Smooth muscle cell of bladder (primary cell): Measurements from ENCODE around the gene CDK5RAP1. TPM values are rescaled to one million over a fixed set of nuclear protein-coding genes. Genes with fewer than 3 reads are reported as not detected.

Experiments used
- total RNA-seq: library from RNA; depleted of rRNA; stranded (reverse); fragments of >200 nt; gene quantifications from 2 replicates; pipeline ENCODE4 v1.2.3, GENCODE V29; 2014

CDK5RAP1 gene
- 18.7 and 19.8 TPM in 2 replicates for total RNA-seq

GRCh38 chr20:33401184-33401920 is at the start of gene CDK5RAP1:
CDK5RAP1 (minus strand) TSS chr20:33401519; CDS start chr20:33397064, 4,455 bp downstream.

DNA sequence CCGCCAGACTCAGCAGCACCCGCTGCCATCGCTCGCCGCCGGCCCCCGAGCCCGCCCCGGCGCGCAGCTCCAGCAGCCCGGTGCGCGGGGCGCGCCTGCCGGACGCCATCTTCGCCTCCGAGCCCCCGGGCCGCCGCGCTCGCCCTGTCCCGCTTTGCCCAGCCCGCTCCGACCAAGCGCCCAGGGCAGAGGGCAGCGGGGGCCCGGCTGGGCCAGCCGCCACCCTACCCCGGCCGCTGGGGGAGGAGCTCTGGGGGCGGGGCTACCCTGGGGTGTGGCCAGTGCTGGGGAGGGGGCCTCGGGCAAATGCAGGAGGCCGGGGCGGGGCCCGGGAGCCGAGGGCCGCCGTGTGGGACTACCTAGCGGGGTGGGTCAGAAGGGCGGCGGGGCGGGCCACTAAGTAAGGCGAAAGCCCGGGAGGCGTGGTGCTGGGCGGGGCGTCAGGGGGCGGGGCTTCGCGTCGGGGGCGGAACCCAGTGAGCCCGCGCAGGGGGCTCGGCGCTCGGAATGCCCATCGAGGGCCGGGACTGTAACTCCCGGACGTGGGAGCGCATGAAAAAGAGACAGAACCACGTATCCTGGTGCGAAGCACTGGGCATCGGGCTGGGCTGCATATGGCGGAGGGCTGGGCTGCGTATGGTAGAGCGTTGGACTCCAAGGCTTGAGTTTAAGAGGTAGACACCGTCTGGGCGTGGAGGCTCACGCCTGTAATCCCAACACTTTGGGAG is 42.4 kb upstream of the CDK5RAP1 start, which contains the start of gene SNTA1:
Gene SNTA1 (minus strand): TSS at position 252 of the 728 bp plus-strand sequence. CDS start 143 bp downstream, at position 109.

Other genes with a start within 250 kb of the CDK5RAP1 start
- gene BPIFA2, start 233.4 kb downstream of the CDK5RAP1 start, total RNA-seq = not detected in 2 replicates
- not detected in 2 replicates for gene BPIFA3, start 184.2 kb downstream of the CDK5RAP1 start, total RNA-seq
- gene BPIFA1, start 165.5 kb downstream of the CDK5RAP1 start, total RNA-seq = not detected in 2 replicates
- not detected in 2 replicates for gene BPIFB1, start 118.3 kb downstream of the CDK5RAP1 start, total RNA-seq
- gene SNTA1, start 42.2 kb upstream of the CDK5RAP1 start, total RNA-seq = 24.6 and 24.9 TPM in 2 replicates
- 3.7 and 5.0 TPM in 2 replicates for gene CBFA2T2, start 88.6 kb upstream of the CDK5RAP1 start, total RNA-seq